ENCODE measurements around the gene MOB1A. TPM values are rescaled to one million over a fixed set of nuclear protein-coding genes. Genes with fewer than 3 reads are reported as not detected.
A peak's percentile ranks its signal among the peaks of the same experiment; 100 is the strongest.

The MOB1A gene
- total and polyA plus RNA-seq, 2 of the 13 experiments (the other 11 are each of a cell fraction or from before 2014, with no cell fraction given) = 48.2 to 139 TPM

GRCh38 chr2:74138600-74139323 lies 39.9 kb downstream of the MOB1A start:
- 96% methylated on average over 14 of the region's 19 CpGs for WGBS (ENCODE audit: low lambda C conversion rate)
- Histone ChIP-seq H3K27me3 (ENCODE audit: control insufficient read depth in 1 of 2, insufficient read depth in 2 of 2, low read length in 2 of 2) (no peaks in the 10 kb centered on the region), H4K20me1 (ENCODE audit: insufficient read depth, low read length) (no peaks in the 10 kb centered on the region), H3K9ac (ENCODE audit: insufficient read depth, low read depth, low read length) (no peak overlapping the region), H3K4me2 (ENCODE audit: low read depth, low read length) (no peak overlapping the region), H3K36me3 (replicated peaks in 1 of 2; ENCODE audit: control insufficient read depth in 1 of 2, insufficient read depth in 2 of 2, low read length in 2 of 2) (peaks cover 14 to 33% of the 10 kb centered on the region in 2 experiments), H3K79me2 (ENCODE audit: insufficient read depth, low read length) (no peaks in the 10 kb centered on the region), H3K27ac (ENCODE audit: extremely low read length, insufficient read depth, low read length) (no peak overlapping the region), H3K4me3 (replicated peaks in 1 of 3; ENCODE audit: insufficient read depth in 1 of 3, low read depth in 2 of 3, low read length in 3 of 3) (no peak overlapping the region), H2AFZ (ENCODE audit: low read length) (no peak overlapping the region), H3K9me3 (ENCODE audit: low read length) (no peaks in the 10 kb centered on the region), H3K4me1 (ENCODE audit: insufficient read depth, low read length) (no peaks in the 10 kb centered on the region)
- ATAC-seq (peak; percentile 67), FAIRE-seq (no peak), DNase-seq (ENCODE audit: low spot score) (no peak)
- POLR2A ChIA-PET = no interaction called here
- CTCF ChIA-PET (ENCODE audit: low intra/inter-chr PET ratio, low total read pairs) = no interaction called here
- intact Hi-C loops (cut with micrococcal nuclease; ENCODE audit: unreplicated experiment) (no loop called here), in situ Hi-C loops (cut with HindIII; ENCODE audit: extremely low pct_ligation_motif_present, low pct_unique_long_range_greater_than_20kb) (loop anchor here (25.0 kb wide), 1 partner anchor 301 kb away; the partner anchor contains the start of gene STAMBP)
- BruUV-seq (replicated peaks) = no TSS peak
- TF ChIP-seq ZNF672 (CRISPR knock-in tag; IDR thresholded peaks at IDR 0.05) (no peak), DR1 (CRISPR knock-in tag; IDR thresholded peaks at IDR 0.05) (no peak), DPF2 (CRISPR knock-in tag; IDR thresholded peaks at IDR 0.05; ENCODE audit: borderline replicate concordance, low read depth) (no peak), PHF21A (CRISPR knock-in tag; IDR thresholded peaks at IDR 0.05) (no peak), MIER3 (CRISPR knock-in tag; IDR thresholded peaks at IDR 0.05; ENCODE audit: borderline replicate concordance) (no peak), HES4 (CRISPR knock-in tag; IDR thresholded peaks at IDR 0.05; ENCODE audit: borderline replicate concordance) (no peak), STAG1 (CRISPR knock-in tag; IDR thresholded peaks at IDR 0.05) (peak; percentile 25; the same call in 1 of the 2 replicates), ZNF883 (CRISPR knock-in tag; IDR thresholded peaks at IDR 0.05; ENCODE audit: not compliant biosample characterization) (no peak), AHR (CRISPR knock-in tag; IDR thresholded peaks at IDR 0.05) (no peak), POLR2AphosphoS5 (IDR thresholded peaks at IDR 0.05; ENCODE audit: low read depth, low read length) (no peak), ZFP1 (CRISPR knock-in tag; IDR thresholded peaks at IDR 0.05) (no peak), NCOR1 (IDR thresholded peaks at IDR 0.05; ENCODE audit: borderline replicate concordance, low read length) (no peak), RELA (CRISPR knock-in tag; IDR thresholded peaks at IDR 0.05) (no peak), ZBTB43 (CRISPR knock-in tag; conservative IDR thresholded peaks at IDR 0.05) (no peak)
- TF ChIP-seq, protein P1, sequence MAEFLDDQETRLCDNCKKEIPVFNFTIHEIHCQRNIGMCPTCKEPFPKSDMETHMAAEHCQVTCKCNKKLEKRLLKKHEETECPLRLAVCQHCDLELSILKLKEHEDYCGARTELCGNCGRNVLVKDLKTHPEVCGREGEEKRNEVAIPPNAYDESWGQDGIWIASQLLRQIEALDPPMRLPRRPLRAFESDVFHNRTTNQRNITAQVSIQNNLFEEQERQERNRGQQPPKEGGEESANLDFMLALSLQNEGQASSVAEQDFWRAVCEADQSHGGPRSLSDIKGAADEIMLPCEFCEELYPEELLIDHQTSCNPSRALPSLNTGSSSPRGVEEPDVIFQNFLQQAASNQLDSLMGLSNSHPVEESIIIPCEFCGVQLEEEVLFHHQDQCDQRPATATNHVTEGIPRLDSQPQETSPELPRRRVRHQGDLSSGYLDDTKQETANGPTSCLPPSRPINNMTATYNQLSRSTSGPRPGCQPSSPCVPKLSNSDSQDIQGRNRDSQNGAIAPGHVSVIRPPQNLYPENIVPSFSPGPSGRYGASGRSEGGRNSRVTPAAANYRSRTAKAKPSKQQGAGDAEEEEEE (CRISPR knock-in tag; IDR thresholded peaks at IDR 0.05; ENCODE audit: borderline replicate concordance) = no peak
- TF ChIP-seq, protein P2, sequence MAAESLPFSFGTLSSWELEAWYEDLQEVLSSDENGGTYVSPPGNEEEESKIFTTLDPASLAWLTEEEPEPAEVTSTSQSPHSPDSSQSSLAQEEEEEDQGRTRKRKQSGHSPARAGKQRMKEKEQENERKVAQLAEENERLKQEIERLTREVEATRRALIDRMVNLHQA (CRISPR knock-in tag; IDR thresholded peaks at IDR 0.05) = no peak
- TF ChIP-seq, protein P3, sequence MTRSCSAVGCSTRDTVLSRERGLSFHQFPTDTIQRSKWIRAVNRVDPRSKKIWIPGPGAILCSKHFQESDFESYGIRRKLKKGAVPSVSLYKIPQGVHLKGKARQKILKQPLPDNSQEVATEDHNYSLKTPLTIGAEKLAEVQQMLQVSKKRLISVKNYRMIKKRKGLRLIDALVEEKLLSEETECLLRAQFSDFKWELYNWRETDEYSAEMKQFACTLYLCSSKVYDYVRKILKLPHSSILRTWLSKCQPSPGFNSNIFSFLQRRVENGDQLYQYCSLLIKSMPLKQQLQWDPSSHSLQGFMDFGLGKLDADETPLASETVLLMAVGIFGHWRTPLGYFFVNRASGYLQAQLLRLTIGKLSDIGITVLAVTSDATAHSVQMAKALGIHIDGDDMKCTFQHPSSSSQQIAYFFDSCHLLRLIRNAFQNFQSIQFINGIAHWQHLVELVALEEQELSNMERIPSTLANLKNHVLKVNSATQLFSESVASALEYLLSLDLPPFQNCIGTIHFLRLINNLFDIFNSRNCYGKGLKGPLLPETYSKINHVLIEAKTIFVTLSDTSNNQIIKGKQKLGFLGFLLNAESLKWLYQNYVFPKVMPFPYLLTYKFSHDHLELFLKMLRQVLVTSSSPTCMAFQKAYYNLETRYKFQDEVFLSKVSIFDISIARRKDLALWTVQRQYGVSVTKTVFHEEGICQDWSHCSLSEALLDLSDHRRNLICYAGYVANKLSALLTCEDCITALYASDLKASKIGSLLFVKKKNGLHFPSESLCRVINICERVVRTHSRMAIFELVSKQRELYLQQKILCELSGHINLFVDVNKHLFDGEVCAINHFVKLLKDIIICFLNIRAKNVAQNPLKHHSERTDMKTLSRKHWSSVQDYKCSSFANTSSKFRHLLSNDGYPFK (CRISPR knock-in tag; IDR thresholded peaks at IDR 0.05; ENCODE audit: borderline replicate concordance) = no peak
